ENCODE results near the gene GDPD4.

GRCh38 chr11:77176996-77177395, 124.5 kb downstream of the GDPD4 start:
- TF ChIP-seq CTCF (IDR thresholded peaks at IDR 0.05), result no peak
- TF ChIP-seq POLR2A (IDR thresholded peaks at IDR 0.05), result no peak
- no peak for TF ChIP-seq EP300 (IDR thresholded peaks at IDR 0.05)
